GM21360 (cell line): ENCODE measurements around the gene FAM131C.
"Not testable (repeated sequence)": the region's sequence is repeated elsewhere in the genome, so short reads cannot be mapped to it uniquely, and the experiment has no call there.

Experiments
- ATAC-seq: cut with Tn5 transposase; IDR thresholded peaks from one replicate; pipeline ENCODE4 v1.9.1; 2021; ENCODE audit warnings: mild to moderate bottlenecking, moderate library complexity; ENCODE audit not compliant: unreplicated experiment

Gene FAM131C

GRCh38 chr1:16107039-16107438 lies 33.6 kb upstream of the FAM131C start:
- not testable (repeated sequence) for ATAC-seq

GRCh38 chr1:16101623-16102022 lies 28.2 kb upstream of the FAM131C start:
- no peak for ATAC-seq

GRCh38 chr1:16099412-16099811 lies 26.0 kb upstream of the FAM131C start:
- ATAC-seq: no peak

- ATAC-seq: no peak
Measured at GRCh38 chr1:16095447-16095846, 22.0 kb upstream of the FAM131C start.

- no peak for ATAC-seq
Measured at GRCh38 chr1:16094453-16095158, 21.2 kb upstream of the FAM131C start.

GRCh38 chr1:16093611-16094010 lies 20.2 kb upstream of the FAM131C start:
- ATAC-seq: no peak

GRCh38 chr1:16092923-16093511 lies 19.6 kb upstream of the FAM131C start:
- no peak for ATAC-seq

DNA sequence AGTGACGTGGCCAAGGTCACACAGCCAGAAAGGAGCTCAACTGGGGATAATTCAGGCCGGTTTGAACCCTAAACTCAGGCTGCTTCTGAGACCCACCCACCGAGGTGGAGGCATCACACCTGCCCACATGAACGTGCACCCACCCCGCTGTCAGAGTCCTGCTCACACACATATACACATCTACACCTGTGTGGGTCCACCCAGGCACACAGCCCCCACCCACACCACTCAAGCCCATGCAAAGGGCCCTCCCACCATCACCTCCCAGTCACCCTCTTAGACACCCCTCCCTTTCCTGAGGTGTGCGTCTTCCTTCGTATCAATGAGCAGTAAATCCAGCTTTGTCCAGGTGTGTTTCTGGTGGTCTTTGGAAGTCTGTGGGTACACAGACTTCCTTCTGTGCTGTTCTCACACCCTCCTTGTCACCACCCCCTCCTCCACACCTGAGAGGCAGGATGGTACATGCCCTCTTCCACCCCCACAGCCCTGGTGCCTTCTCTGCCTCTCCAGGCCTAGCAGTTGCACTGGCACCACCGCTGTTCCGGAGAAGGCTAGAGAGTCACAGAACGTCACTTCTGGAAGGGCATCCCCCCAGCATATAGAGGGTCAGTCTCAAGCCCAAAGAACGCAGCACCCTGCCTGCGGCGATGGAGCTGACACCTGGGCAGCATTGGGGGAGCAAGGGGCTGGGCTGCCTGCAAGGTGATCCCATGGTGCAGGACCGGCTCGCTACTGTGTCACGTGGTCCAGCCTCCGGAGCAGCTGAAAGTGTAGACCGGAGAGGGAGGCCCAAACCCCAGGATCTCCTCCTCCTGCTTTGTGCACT lies 18.9 kb upstream of the FAM131C start:
- ATAC-seq: no peak

- ATAC-seq: no peak
Measured at GRCh38 chr1:16091296-16091695, 17.8 kb upstream of the FAM131C start.

- no peak for ATAC-seq
Measured at GRCh38 chr1:16090076-16090826, 16.8 kb upstream of the FAM131C start.

GRCh38 chr1:16088996-16089395 lies 15.5 kb upstream of the FAM131C start:
- ATAC-seq: no peak

DNA sequence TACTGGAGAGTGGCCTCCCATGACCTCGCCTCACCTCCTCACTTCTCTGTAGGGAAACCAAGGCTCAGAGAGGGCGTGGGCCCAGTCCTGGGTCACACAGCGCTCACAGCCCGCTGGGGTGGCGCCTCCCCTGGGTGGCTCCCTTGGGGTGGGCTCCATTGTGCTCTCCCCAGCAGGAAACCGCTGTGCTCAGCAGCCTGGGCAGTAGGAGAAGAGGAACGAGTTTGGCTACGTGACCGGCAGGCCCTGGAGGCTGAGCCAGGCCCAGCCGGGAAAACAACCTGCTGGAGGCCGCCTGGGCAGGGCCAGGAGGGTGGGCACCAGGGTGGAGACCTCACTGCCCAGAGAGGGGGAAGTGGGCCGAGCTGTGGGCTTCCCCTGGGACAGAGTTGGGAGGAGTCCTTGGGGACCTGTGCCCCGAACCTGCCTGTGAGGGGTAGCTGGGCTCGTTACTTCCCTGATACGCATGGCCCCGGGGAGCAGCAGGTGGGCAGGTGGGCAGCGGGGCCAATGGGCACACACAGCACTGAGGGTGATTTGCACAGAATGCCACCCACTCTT lies 15.0 kb upstream of the FAM131C start:
- no peak for ATAC-seq

- no peak for ATAC-seq
Measured at GRCh38 chr1:16087733-16088132, 14.3 kb upstream of the FAM131C start.

DNA sequence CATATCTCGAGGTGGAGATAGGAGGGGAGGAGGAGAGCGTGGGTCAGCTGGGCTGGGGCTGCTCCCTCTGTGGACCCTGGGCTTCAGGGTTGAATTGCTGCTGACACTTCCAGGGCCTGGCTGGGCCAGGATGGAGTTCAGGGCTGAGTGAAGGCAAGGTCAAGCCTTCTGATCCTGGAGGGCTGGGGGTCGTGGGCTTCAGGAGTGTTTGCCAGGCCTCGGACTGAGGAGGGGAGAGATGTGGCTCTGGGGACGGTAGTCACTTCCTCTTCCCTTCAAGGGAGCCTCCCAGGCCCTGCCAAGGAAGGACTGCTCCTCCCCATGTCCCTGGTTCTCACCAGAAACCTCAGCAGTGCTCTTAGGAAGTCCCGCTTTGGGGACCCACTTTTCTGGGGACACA lies 12.1 kb upstream of the FAM131C start:
- ATAC-seq: no peak

DNA sequence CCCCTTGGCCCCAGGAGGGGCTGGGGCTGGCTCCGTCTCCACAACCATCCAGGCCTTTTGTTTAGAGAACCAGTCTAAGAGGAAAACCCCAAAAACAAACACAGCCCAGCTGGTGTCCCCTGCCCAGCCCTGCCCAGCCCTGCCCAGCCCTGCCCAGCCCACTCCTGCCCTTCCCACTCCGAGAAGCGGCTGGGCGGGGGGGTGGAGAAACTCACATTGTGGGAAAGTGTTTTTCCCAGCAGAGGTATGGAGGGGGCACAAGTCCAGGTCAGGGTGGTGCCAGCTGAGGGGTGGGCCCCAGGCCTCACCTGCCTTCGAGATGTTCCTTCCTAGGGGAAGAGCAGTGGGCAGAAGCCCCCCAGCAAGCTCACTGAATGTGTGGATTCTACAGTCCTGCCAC lies 10.0 kb upstream of the FAM131C start:
- ATAC-seq: no peak

DNA sequence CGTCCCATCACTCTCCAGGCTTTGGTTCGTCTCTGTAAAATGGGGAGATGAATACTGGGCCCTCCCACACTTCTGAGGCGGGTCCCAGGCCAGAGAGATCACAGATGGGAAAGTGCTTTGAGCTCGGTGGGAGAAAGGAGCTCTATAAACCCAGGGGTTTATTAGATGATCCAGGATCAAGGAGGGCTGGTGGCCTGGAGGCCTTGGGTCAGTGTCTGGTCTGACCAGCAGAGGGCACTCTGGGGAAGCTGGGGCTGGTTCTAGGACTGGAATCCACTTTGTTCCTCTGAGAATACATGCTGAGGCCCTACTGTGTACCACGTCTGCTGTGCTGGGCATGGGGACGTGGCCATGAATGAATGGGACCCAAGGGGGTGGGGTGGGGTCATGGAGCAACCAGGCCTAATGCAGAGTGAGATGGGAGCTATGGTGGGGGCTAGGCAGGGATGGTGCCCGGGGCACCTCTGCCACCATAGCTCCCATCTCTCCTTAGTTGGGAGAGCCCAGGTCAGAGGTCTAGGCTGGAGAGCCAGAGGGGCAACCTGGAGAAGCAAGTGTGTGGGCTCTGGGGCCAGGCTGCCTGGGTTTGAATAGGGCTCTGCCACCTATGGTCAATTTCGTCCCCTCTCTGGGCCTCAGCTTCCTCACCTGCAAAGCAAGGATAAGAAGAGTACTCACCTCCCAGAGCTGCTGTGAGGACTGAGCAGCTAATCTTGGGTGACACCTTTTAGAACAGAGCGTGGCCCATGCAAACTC lies 9.0 kb upstream of the FAM131C start:
- no peak for ATAC-seq

- no peak for ATAC-seq
Measured at GRCh38 chr1:16081636-16082035, 8.2 kb upstream of the FAM131C start.

DNA sequence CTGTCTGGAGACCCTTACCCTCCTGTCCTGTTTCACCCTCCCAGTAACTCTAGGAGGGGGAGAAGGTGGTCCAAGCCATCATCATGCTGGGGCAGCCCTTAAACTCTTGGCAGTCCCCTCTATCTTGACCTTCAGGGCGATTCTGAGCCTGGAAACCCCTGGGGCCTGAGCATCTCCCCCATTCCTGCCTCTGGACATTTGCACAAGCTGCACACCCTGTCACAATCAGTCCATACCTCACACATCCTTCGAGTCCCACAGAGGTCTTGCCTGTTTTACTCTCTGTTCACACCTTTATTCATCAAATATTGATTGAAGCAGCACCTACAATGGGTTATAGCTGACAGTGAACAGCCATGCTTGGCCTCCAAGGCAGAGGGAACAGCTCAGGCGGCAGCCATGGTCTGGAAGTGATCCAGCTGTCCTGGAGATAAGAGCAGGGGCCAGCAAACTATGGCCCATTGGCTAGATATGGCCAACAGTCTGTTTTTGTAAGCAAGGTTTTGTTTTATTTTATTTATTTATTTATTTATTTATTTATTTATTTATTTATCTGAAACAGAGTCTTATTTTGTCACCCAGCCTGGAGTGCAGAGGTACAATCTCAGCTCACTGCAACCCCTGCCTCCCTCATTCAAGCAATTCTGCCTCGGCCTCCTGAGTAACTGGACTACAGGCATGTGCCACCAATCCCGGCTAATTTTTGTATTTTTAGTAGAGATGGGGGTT lies 7.1 kb upstream of the FAM131C start:
- no peak for ATAC-seq

- ATAC-seq: no peak
Measured at GRCh38 chr1:16078925-16079656, 5.6 kb upstream of the FAM131C start.
